Ovary (tissue), 9 donors: ENCODE measurements around the gene UBAP1L. TPM values are rescaled to one million over a fixed set of nuclear protein-coding genes. Genes with fewer than 3 reads are reported as not detected.

Experiments used
- DNase-seq, 5 donors: peaks; one replicate each; pipeline ENCODE4 v3.0.0-alpha.2; 2019 to 2020
- H3K27ac ChIP-seq, 2 donors: fragments of 200-600 bp; one replicate each; pipeline versions ENCODE4 v1.5.1 to v1.8.0; 2019 to 2022
- H3K27me3 ChIP-seq: fragments of 200-600 bp; one replicate; pipeline ENCODE4 v1.8.0; 2022
- H3K36me3 ChIP-seq: fragments of 200-600 bp; sonication (generic); one replicate; pipeline ENCODE4 v1.5.1; 2019
- H3K4me1 ChIP-seq: one replicate; pipeline ENCODE4 v1.8.1; 2013; ENCODE audit warnings: mild to moderate bottlenecking, moderate library complexity; ENCODE audit not compliant: insufficient read depth
- H3K4me3 ChIP-seq: fragments of 200-600 bp; sonication (generic); one replicate; pipeline ENCODE4 v1.5.1; 2017
- H3K9me3 ChIP-seq, 2 donors: fragments of 200-600 bp in 1 of 2; sonication (generic) in 1 of 2; one replicate each; pipeline versions ENCODE4 v1.5.1 to v1.8.1; 2013 to 2019; ENCODE audit warnings: mild to moderate bottlenecking in 1 of 2, moderate library complexity in 1 of 2
- CTCF ChIP-seq, 3 donors: fragments of 450-650 bp in 2 of 3; fragments of 200-600 bp in 1 of 3; IDR thresholded peaks; one replicate each; pipeline versions ENCODE4 v1.5.1 to v1.8.0; 2016 to 2022; ENCODE audit warnings: antibody characterized with exemption in 3 of 3, mild to moderate bottlenecking in 1 of 3
- EP300 ChIP-seq: sonication (generic); formaldehyde crosslinking; IDR thresholded peaks from one replicate; pipeline ENCODE4 v1.6.1; 2017; ENCODE audit warnings: antibody characterized with exemption
- POLR2A ChIP-seq: fragments of 450-650 bp; IDR thresholded peaks from one replicate; pipeline ENCODE4 v1.6.1; 2017; ENCODE audit warnings: antibody characterized with exemption, mild to moderate bottlenecking, moderate library complexity
- WGBS, 3 donors: extraction: QIAGEN DNeasy Blood & Tissue Kit in 1 of 3; methylation state at CpG; one replicate each; pipeline versions ENCODE4 v1.1.5 to v1.1.7; 2013 to 2017; 5-methylcytosine and 5-hydroxymethylcytosine counted together
- intact Hi-C, 4 donors: fragments of 100-400 bp; cut with DNase I; formaldehyde crosslinking; loops; one replicate each; pipeline versions ENCODE4 v1.11.0 to v1.15.1; 2022 to 2023
- polyA plus RNA-seq, 2 donors: library from polyadenylated mRNA; stranded (reverse); fragments of 200-250 nt in 1 of 2; fragments of 350-450 nt in 1 of 2; fragmentation: Illumina TruSeq in 1 of 2; extraction: RNeasy Lipid Tissue Mini Kit (QIAGEN cat#74804) in 1 of 2; gene quantifications; one replicate each; pipeline ENCODE4 v1.2.3, GENCODE V29; 2013 to 2014
- total RNA-seq, 7 donors: library from RNA; depleted of rRNA in 2 of 7; stranded (reverse); fragments of >200 nt in 2 of 7; fragmentation: NEBNext Ultra II Directional in 3 of 7; extraction: Animal tissue kit (Norgen Biotek cat#: 25700) in 3 of 7; gene quantifications; one replicate each; pipeline versions ENCODE4 v1.1.0 to v1.2.4, GENCODE V29; 2016 to 2023
- donor health status: DM: no; HTN: no; CAD: no; lungs with moderate emphysema.
- donor health status: DM: no; HTN: no; CAD: no.
- donor health status: Bipolar disorder and iron deficiency.
- donor health status: DM: yes; HTN: yes; CAD: no.
- donor health status: DM: no; HTN: no; CAD: no.
- donor health status: DM: yes; HTN: yes; CAD: no.

The UBAP1L gene
- total and polyA plus RNA-seq, 9 donors: 2.5 to 9.9 (median 6.5) TPM

- Histone ChIP-seq H3K36me3 (no peaks in the 10 kb centered on the region), H3K4me3 (no peak overlapping the region), H3K4me1 (peaks cover 2% of the 10 kb centered on the region), H3K9me3 (no peaks in the 10 kb centered on the region), H3K27ac (no peak overlapping the region), H3K27me3 (no peaks in the 10 kb centered on the region)
- intact Hi-C loops: no loop called here
- TF ChIP-seq POLR2A (no peak), EP300 (no peak), CTCF (IDR thresholded peaks at IDR 0.05) (no peak)
- 25 to 47% (median 35%) methylated on average over 3 of the region's 3 CpGs for WGBS, 3 donors
- peak in 1 of 5 donors; percentile 19 for DNase-seq
Measured at GRCh38 chr15:65110676-65111292, 4.2 kb downstream of the UBAP1L start.

GRCh38 chr15:65106011-65106590 lies 8.9 kb downstream of the UBAP1L start:
- H3K4me1 ChIP-seq: no peaks in the 10 kb centered on the region
- no peak overlapping the region for H3K27ac ChIP-seq
- intact Hi-C loops: no loop called here
- H3K36me3 ChIP-seq: no peaks in the 10 kb centered on the region
- H3K27me3 ChIP-seq: no peaks in the 10 kb centered on the region
- 70 to 77% (median 76%) methylated on average over 6 of the region's 6 CpGs for WGBS, 3 donors
- H3K4me3 ChIP-seq: no peak overlapping the region
- no peak for DNase-seq
- TF ChIP-seq EP300: no peak
- no peaks in the 10 kb centered on the region for H3K9me3 ChIP-seq

- no peak for DNase-seq
- Histone ChIP-seq H3K27me3 (no peaks in the 10 kb centered on the region), H3K36me3 (no peaks in the 10 kb centered on the region), H3K4me3 (no peak overlapping the region), H3K9me3 (no peaks in the 10 kb centered on the region), H3K4me1 (no peaks in the 10 kb centered on the region), H3K27ac (no peak overlapping the region)
- WGBS, 3 donors: 85 to 94% (median 88%) methylated on average over 5 of the region's 5 CpGs
- no peak for TF ChIP-seq CTCF (IDR thresholded peaks at IDR 0.05)
- no peak for TF ChIP-seq EP300
- TF ChIP-seq POLR2A: no peak
- intact Hi-C loops: no loop called here
Measured at GRCh38 chr15:65105038-65105437, 10.0 kb downstream of the UBAP1L start.

GRCh38 chr15:65102912-65103311 lies 12.1 kb downstream of the UBAP1L start:
- Histone ChIP-seq H3K36me3 (no peaks in the 10 kb centered on the region), H3K4me3 (no peak overlapping the region), H3K4me1 (no peaks in the 10 kb centered on the region), H3K27me3 (no peaks in the 10 kb centered on the region), H3K27ac (no peak overlapping the region), H3K9me3 (no peaks in the 10 kb centered on the region)
- no peak for DNase-seq
- WGBS, 3 donors: 95 to 97% (median 96%) methylated on average over 3 of the region's 3 CpGs
- no peak for TF ChIP-seq EP300
- no peak for TF ChIP-seq CTCF (IDR thresholded peaks at IDR 0.05)
- no peak for TF ChIP-seq POLR2A
- intact Hi-C loops: loop anchor here in 1 of 4 donors (5.0 kb wide), 1 partner anchor 71 kb away; no protein-coding TSS in a partner anchor
